SK-N-SH treated with all-trans-retinoic acid at 6 μM for 48 hours (cell line): ENCODE measurements around the gene KLF13.

ENCODE experiments used
- ATAC-seq: fragments of 200-7000 bp; cut with Tn5 transposase; 3 replicates; pipeline ENCODE4 v1.9.1; 2020; ENCODE audit warnings: mild to moderate bottlenecking, moderate library complexity
- ARNTL ChIP-seq: fragments of 450-650 bp; formaldehyde crosslinking; IDR thresholded peaks from 2 replicates; pipeline ENCODE4 v1.5.0; 2020; ENCODE audit warnings: low read depth, mild to moderate bottlenecking, moderate library complexity, borderline replicate concordance
- BACH2 ChIP-seq: fragments of 250-450 bp; sonication (Bioruptor Pico); IDR thresholded peaks from 2 replicates; pipeline ENCODE4 v1.9.0; 2021; ENCODE audit warnings: mild to moderate bottlenecking, borderline replicate concordance
- CSDC2 ChIP-seq: fragments of 250-450 bp; sonication (Bioruptor Pico); IDR thresholded peaks from 2 replicates; pipeline ENCODE4 v1.5.0; 2020; ENCODE audit warnings: mild to moderate bottlenecking, moderate library complexity
- ESRRG ChIP-seq: fragments of 250-450 bp; sonication (Bioruptor Pico); IDR thresholded peaks from 2 replicates; pipeline ENCODE4 v1.6.1; 2021; ENCODE audit warnings: mild to moderate bottlenecking
- GLIS3 ChIP-seq: fragments of 250-450 bp; sonication (Bioruptor Pico); IDR thresholded peaks from 2 replicates; pipeline ENCODE4 v1.5.0; 2020; ENCODE audit warnings: mild to moderate bottlenecking, moderate library complexity
- ISL1 ChIP-seq: fragments of 250-450 bp; sonication (Bioruptor Pico); IDR thresholded peaks from 2 replicates; pipeline ENCODE4 v2.1.2; 2022; ENCODE audit warnings: mild to moderate bottlenecking, moderate library complexity
- OSR1 ChIP-seq: fragments of 250-450 bp; sonication (Bioruptor Pico); IDR thresholded peaks from 2 replicates; pipeline ENCODE4 v1.8.0; 2022; ENCODE audit warnings: moderate library complexity, mild to moderate bottlenecking, inconsistent platforms
- PPARA ChIP-seq: fragments of 250-450 bp; sonication (Bioruptor Pico); IDR thresholded peaks from 2 replicates; pipeline ENCODE4 v1.5.0; 2020; ENCODE audit warnings: mild to moderate bottlenecking, borderline replicate concordance
- RARB ChIP-seq: fragments of 250-450 bp; sonication (Bioruptor Pico); IDR thresholded peaks from 2 replicates; pipeline ENCODE4 v1.8.0; 2021; ENCODE audit warnings: mild to moderate bottlenecking, moderate library complexity
- TCF4 ChIP-seq: fragments of 250-450 bp; sonication (Bioruptor Pico); IDR thresholded peaks from 2 replicates; pipeline ENCODE4 v1.8.0; 2021; ENCODE audit warnings: mild to moderate bottlenecking, moderate library complexity, borderline replicate concordance
- TOX ChIP-seq: fragments of 250-450 bp; sonication (Bioruptor Pico); IDR thresholded peaks from 2 replicates; pipeline ENCODE4 v1.8.0; 2021; ENCODE audit warnings: mild to moderate bottlenecking, moderate library complexity, borderline replicate concordance
- ZC3H10 ChIP-seq: fragments of 250-450 bp; sonication (Bioruptor Pico); IDR thresholded peaks from 2 replicates; pipeline ENCODE4 v1.5.1; 2021; ENCODE audit warnings: mild to moderate bottlenecking, moderate library complexity
- ZFP3 ChIP-seq: fragments of 250-450 bp; sonication (Bioruptor Pico); IDR thresholded peaks from 2 replicates; pipeline ENCODE4 v1.5.0; 2020; ENCODE audit warnings: mild to moderate bottlenecking, moderate library complexity
- ZFP30 ChIP-seq: fragments of 450-650 bp; formaldehyde crosslinking; IDR thresholded peaks from 2 replicates; pipeline ENCODE4 v1.5.0; 2022; ENCODE audit warnings: mild to moderate bottlenecking, moderate library complexity
- ZNF565 ChIP-seq: fragments of 450-650 bp; formaldehyde crosslinking; conservative IDR thresholded peaks from 2 replicates; pipeline ENCODE4 v1.5.0; 2020; ENCODE audit warnings: low read depth, mild to moderate bottlenecking, moderate library complexity
- ZNF70 ChIP-seq: fragments of 450-650 bp; formaldehyde crosslinking; IDR thresholded peaks from 2 replicates; pipeline ENCODE4 v1.5.0; 2020; ENCODE audit warnings: mild to moderate bottlenecking, moderate library complexity
- ZNF8 ChIP-seq: fragments of 450-650 bp; formaldehyde crosslinking; IDR thresholded peaks from 2 replicates; pipeline ENCODE4 v1.5.0; 2020; ENCODE audit warnings: mild to moderate bottlenecking, moderate library complexity
- TF ChIP-seq, protein P1 (sequence below): fragments of 250-450 bp; sonication (Bioruptor Pico); IDR thresholded peaks from 2 replicates; pipeline ENCODE4 v1.8.0; 2020; ENCODE audit warnings: mild to moderate bottlenecking, moderate library complexity, borderline replicate concordance
- TF ChIP-seq, protein P2 (sequence below): fragments of 250-450 bp; sonication (Bioruptor Pico); IDR thresholded peaks from 2 replicates; pipeline ENCODE4 v1.5.1; 2021; ENCODE audit warnings: mild to moderate bottlenecking, moderate library complexity
- TF ChIP-seq, protein P3 (sequence below): fragments of 250-450 bp; sonication (Bioruptor Pico); IDR thresholded peaks from 2 replicates; pipeline ENCODE4 v1.8.0; 2021; ENCODE audit warnings: low read depth, mild to moderate bottlenecking, moderate library complexity, borderline replicate concordance
- TF ChIP-seq, protein P4 (sequence below): fragments of 250-450 bp; sonication (Bioruptor Pico); IDR thresholded peaks from 2 replicates; pipeline ENCODE4 v1.5.1; 2020; ENCODE audit warnings: low read depth, mild to moderate bottlenecking, moderate library complexity
- TF ChIP-seq, protein P5 (sequence below): fragments of 250-450 bp; sonication (Bioruptor Pico); IDR thresholded peaks from 2 replicates; pipeline ENCODE4 v1.5.0; 2020; ENCODE audit warnings: mild to moderate bottlenecking, moderate library complexity

KLF13 gene

DNA sequence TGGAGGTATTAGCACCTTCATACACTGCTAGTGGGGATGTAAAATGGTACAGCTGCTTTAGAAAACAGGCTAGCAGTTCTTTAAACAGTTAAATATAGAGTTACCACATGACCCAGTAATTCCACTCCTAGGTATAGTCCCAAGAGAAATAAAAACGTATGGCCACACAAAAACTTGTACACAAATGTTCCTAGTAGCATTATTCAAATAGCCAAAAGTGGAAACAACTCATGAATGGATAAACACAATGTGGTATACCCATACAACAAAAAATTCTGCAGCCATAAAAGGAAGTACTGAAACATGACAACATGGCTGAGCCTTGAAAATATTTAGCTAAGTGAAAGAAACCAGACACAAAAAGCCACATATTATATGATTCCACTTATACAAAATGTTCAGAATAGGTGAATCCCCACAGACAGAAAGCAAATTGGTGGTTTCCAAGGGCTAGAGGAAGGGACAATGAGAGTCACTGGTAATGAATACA, 40.8 kb upstream of the KLF13 start:
- TF ChIP-seq PPARA (CRISPR knock-in tag) = no peak
- ATAC-seq = no peak

DNA sequence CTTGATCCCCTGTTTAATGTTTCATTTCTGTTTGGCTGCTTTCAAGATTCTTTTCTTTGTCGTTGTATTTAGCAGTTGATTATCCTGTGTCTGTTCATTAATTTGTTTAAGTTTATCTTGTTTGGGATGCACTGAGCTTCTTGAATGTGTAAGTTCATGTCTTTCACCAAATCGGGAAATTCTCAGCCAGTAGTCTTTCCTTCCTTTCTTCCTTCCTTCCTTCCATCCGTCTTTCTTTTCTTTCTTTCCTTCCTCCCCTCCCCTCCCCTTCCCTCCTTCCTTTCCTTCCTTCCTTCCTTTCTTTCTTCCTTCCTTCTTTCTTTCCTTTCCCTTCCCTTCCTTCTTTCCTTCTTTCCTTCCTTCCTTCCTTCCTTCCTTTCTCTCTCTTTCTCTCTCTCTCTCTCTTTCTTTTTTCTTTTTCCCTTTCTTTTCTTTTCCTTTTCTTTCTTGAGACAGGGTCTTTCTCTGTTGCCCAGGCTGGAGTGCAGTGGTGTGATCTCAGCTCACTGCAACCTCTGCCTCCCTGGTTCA, 35.5 kb upstream of the KLF13 start:
- TF ChIP-seq PPARA (CRISPR knock-in tag) (no peak), ZNF565 (CRISPR knock-in tag) (no peak), ZFP30 (no peak)
- no peak for ATAC-seq

DNA sequence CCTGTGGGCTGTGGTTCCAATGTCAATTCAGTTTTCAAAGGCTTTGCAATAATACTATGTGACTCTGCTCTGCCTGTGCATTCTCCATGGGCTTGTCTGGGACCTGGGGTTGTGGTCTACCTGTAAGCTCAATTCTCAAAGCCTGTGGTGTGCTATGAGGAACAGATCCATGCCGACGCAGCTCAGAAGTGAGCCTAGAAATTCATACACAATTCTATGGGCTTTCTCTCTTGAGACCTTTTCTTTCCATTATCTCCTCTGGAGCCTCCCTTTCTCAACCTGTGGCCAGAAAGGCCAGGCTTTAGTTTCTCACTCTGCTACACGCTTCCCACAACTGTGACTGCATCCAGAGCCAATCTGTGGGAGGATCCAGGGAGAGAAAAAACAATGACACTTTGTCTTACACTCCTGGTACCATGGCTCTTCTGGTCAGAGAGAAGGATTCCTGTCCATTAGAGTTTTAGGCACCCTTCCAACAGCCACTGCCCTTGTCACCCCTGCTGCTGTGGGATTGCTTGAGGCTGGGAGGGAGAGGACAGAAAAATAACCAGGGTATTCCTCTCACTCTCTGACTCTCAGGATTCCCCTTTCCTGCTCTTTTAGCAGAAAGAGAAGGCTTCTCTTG, 34.1 kb upstream of the KLF13 start:
- TF ChIP-seq ZNF8 (CRISPR knock-in tag) (no peak), PPARA (CRISPR knock-in tag) (no peak), ARNTL (CRISPR knock-in tag) (no peak), BACH2 (no peak), ZFP3 (CRISPR knock-in tag) (no peak), ZNF70 (CRISPR knock-in tag) (no peak), CSDC2 (CRISPR knock-in tag) (no peak), ZNF565 (CRISPR knock-in tag) (no peak), ZFP30 (no peak), RARB (no peak), GLIS3 (CRISPR knock-in tag) (no peak), OSR1 (CRISPR knock-in tag) (no peak)
- TF ChIP-seq, protein P1, sequence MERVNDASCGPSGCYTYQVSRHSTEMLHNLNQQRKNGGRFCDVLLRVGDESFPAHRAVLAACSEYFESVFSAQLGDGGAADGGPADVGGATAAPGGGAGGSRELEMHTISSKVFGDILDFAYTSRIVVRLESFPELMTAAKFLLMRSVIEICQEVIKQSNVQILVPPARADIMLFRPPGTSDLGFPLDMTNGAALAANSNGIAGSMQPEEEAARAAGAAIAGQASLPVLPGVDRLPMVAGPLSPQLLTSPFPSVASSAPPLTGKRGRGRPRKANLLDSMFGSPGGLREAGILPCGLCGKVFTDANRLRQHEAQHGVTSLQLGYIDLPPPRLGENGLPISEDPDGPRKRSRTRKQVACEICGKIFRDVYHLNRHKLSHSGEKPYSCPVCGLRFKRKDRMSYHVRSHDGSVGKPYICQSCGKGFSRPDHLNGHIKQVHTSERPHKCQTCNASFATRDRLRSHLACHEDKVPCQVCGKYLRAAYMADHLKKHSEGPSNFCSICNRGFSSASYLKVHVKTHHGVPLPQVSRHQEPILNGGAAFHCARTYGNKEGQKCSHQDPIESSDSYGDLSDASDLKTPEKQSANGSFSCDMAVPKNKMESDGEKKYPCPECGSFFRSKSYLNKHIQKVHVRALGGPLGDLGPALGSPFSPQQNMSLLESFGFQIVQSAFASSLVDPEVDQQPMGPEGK (CRISPR knock-in tag) = no peak
- TF ChIP-seq, protein P2, sequence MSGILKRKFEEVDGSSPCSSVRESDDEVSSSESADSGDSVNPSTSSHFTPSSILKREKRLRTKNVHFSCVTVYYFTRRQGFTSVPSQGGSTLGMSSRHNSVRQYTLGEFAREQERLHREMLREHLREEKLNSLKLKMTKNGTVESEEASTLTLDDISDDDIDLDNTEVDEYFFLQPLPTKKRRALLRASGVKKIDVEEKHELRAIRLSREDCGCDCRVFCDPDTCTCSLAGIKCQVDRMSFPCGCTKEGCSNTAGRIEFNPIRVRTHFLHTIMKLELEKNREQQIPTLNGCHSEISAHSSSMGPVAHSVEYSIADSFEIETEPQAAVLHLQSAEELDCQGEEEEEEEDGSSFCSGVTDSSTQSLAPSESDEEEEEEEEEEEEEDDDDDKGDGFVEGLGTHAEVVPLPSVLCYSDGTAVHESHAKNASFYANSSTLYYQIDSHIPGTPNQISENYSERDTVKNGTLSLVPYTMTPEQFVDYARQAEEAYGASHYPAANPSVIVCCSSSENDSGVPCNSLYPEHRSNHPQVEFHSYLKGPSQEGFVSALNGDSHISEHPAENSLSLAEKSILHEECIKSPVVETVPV (CRISPR knock-in tag) = no peak
- TF ChIP-seq, protein P3, sequence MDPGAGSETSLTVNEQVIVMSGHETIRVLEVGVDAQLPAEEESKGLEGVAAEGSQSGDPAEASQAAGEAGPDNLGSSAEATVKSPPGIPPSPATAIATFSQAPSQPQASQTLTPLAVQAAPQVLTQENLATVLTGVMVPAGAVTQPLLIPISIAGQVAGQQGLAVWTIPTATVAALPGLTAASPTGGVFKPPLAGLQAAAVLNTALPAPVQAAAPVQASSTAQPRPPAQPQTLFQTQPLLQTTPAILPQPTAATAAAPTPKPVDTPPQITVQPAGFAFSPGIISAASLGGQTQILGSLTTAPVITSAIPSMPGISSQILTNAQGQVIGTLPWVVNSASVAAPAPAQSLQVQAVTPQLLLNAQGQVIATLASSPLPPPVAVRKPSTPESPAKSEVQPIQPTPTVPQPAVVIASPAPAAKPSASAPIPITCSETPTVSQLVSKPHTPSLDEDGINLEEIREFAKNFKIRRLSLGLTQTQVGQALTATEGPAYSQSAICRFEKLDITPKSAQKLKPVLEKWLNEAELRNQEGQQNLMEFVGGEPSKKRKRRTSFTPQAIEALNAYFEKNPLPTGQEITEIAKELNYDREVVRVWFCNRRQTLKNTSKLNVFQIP (CRISPR knock-in tag) = no peak
- TF ChIP-seq, protein P4, sequence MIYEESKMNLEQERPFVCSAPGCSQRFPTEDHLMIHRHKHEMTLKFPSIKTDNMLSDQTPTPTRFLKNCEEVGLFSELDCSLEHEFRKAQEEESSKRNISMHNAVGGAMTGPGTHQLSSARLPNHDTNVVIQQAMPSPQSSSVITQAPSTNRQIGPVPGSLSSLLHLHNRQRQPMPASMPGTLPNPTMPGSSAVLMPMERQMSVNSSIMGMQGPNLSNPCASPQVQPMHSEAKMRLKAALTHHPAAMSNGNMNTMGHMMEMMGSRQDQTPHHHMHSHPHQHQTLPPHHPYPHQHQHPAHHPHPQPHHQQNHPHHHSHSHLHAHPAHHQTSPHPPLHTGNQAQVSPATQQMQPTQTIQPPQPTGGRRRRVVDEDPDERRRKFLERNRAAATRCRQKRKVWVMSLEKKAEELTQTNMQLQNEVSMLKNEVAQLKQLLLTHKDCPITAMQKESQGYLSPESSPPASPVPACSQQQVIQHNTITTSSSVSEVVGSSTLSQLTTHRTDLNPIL (CRISPR knock-in tag) = no peak
- TF ChIP-seq, protein P5, sequence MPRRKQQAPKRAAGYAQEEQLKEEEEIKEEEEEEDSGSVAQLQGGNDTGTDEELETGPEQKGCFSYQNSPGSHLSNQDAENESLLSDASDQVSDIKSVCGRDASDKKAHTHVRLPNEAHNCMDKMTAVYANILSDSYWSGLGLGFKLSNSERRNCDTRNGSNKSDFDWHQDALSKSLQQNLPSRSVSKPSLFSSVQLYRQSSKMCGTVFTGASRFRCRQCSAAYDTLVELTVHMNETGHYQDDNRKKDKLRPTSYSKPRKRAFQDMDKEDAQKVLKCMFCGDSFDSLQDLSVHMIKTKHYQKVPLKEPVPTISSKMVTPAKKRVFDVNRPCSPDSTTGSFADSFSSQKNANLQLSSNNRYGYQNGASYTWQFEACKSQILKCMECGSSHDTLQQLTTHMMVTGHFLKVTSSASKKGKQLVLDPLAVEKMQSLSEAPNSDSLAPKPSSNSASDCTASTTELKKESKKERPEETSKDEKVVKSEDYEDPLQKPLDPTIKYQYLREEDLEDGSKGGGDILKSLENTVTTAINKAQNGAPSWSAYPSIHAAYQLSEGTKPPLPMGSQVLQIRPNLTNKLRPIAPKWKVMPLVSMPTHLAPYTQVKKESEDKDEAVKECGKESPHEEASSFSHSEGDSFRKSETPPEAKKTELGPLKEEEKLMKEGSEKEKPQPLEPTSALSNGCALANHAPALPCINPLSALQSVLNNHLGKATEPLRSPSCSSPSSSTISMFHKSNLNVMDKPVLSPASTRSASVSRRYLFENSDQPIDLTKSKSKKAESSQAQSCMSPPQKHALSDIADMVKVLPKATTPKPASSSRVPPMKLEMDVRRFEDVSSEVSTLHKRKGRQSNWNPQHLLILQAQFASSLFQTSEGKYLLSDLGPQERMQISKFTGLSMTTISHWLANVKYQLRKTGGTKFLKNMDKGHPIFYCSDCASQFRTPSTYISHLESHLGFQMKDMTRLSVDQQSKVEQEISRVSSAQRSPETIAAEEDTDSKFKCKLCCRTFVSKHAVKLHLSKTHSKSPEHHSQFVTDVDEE (CRISPR knock-in tag) = no peak
- TF ChIP-seq, all 23 proteins: peak for 0
- ATAC-seq = no peak

DNA sequence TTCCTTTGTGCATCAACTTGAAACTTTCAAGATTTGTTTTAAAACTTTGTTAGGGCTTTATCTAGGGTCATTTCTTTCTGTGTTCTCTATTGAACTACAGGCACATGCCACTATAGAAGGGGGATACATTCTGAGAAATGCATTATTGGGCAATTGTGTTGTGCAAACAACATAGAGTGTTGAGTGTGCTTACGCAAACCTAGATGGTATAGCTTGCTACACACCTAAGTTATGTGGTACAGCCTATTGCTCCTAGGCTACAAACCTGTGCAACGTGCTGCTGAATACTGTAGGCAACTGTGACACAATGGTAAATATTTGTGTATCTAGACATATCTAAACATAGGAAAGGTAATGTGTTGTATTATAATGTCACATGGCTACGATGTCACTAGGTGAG, 33.0 kb upstream of the KLF13 start:
- ATAC-seq = no peak
- TF ChIP-seq, protein P4 (CRISPR knock-in tag) = no peak
- TF ChIP-seq ZNF70 (CRISPR knock-in tag) (no peak), RARB (no peak), TCF4 (CRISPR knock-in tag) (no peak), ESRRG (CRISPR knock-in tag) (no peak), GLIS3 (CRISPR knock-in tag) (no peak), TOX (CRISPR knock-in tag) (no peak), ZC3H10 (no peak), ARNTL (CRISPR knock-in tag) (no peak), ZNF565 (CRISPR knock-in tag) (no peak), ISL1 (no peak)
- TF ChIP-seq, protein P5 (CRISPR knock-in tag) = no peak
